ENCODE measurements around the gene MRPL23.

MRPL23 gene

DNA sequence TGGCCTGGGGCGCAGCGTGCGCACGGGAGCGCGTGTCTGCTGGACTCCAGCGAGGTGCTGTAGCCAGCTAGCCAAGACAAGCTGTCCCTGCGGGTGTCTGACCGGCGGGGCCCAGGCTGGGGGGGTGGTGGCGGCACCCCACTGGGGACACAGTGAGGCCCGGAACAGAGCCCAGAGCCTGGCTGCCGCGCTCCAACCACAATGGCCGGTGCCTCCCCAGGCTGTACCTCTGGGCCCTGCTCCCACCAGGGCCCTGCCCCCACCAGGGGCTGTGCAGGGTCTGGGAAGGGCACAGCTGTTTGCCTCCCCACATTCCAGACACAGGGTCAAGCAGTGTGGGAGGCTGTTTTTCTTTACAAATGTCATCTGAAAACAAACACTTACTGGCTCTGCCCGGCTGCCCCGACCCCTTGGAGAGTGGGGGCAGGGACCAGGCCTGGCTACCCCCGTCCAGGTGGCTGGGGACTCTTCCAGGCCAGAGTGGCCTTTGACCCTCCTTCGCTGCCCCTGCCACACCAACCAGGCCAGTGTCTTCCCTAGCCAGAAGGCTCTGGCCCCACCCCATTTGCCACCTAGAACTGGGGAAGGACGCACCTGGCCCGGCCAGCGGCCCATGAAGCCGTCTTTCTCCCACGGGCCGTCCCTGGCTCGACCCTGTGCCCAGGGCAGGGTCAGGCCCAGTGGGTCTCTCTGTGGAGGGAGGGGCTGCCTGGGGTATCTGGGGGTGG is 35.9 kb downstream of the MRPL23 start:
- no peak overlapping the region for H3K27ac ChIP-seq
- TF ChIP-seq, protein P1, sequence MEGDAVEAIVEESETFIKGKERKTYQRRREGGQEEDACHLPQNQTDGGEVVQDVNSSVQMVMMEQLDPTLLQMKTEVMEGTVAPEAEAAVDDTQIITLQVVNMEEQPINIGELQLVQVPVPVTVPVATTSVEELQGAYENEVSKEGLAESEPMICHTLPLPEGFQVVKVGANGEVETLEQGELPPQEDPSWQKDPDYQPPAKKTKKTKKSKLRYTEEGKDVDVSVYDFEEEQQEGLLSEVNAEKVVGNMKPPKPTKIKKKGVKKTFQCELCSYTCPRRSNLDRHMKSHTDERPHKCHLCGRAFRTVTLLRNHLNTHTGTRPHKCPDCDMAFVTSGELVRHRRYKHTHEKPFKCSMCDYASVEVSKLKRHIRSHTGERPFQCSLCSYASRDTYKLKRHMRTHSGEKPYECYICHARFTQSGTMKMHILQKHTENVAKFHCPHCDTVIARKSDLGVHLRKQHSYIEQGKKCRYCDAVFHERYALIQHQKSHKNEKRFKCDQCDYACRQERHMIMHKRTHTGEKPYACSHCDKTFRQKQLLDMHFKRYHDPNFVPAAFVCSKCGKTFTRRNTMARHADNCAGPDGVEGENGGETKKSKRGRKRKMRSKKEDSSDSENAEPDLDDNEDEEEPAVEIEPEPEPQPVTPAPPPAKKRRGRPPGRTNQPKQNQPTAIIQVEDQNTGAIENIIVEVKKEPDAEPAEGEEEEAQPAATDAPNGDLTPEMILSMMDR (conservative IDR thresholded peaks at IDR 0.05), result no peak
- TF ChIP-seq ZFX (IDR thresholded peaks at IDR 0.05), result no peak

DNA sequence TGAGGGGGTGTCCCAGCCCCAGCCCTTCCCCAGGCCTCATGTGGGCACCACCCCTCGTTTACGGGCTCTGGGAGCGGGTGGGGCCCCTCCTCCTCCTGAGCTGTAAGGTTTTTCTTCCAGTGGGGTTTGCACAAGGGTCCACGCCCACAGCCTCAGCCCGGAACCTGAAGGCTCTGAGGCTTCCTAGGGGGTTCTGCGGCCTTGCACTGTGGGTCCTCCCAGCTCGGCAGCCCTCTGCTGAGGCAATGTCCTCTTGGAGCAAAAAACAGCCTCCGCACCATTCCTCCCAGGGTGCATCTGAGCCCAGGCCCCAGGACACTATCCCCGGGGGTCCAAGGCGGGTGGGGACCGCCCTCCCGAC is 36.4 kb downstream of the MRPL23 start:
- no peak overlapping the region for H3K27ac ChIP-seq
- TF ChIP-seq, protein P1 (conservative IDR thresholded peaks at IDR 0.05), result no peak
- no peak for TF ChIP-seq ZFX (IDR thresholded peaks at IDR 0.05)

DNA sequence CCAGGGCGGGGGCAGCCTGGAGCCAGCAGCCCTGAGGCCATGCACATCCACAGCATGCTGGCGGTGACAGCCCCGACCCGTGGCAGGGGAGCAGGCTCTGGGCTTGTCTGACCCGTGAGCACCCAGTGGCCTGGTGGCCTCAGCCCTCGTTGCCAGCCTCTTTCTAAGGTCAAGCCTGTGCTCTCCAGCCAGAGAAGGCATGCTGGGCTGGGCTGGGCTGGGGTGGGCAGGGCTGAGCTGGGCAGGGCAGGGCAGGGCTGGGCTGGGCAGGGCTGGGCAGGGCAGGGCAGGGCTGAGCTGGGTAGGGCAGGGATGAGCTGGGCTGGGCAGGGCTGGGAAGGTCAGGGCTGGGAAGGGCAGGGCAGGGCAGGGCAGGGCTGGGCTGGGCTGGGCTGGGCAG is 39.9 kb downstream of the MRPL23 start:
- H3K27ac ChIP-seq, result no peak overlapping the region
- no peak for TF ChIP-seq ZFX (IDR thresholded peaks at IDR 0.05)
- TF ChIP-seq, protein P1 (conservative IDR thresholded peaks at IDR 0.05), result no peak

DNA sequence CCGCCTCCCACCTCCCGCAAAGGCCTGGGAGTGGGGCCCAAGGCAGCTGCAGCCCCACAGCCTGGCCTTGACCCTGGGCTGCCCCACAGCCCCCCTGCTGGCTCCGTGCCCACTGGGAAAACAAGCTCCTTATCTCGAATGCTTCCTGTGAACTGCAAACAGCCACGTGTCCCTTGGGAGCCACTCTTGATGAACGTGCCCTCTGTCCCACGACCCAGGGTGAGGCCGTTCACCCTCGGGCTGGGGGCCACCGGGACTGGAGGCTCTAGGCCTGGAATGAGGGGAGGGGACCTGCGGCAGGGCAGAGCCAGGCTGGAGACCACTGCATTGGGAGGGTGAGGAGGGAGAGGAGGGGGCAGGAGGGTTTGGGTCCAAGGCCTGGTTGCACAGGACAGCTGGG is 41.0 kb downstream of the MRPL23 start:
- H3K27ac ChIP-seq, result no peak overlapping the region
- TF ChIP-seq, protein P1 (conservative IDR thresholded peaks at IDR 0.05), result no peak

DNA sequence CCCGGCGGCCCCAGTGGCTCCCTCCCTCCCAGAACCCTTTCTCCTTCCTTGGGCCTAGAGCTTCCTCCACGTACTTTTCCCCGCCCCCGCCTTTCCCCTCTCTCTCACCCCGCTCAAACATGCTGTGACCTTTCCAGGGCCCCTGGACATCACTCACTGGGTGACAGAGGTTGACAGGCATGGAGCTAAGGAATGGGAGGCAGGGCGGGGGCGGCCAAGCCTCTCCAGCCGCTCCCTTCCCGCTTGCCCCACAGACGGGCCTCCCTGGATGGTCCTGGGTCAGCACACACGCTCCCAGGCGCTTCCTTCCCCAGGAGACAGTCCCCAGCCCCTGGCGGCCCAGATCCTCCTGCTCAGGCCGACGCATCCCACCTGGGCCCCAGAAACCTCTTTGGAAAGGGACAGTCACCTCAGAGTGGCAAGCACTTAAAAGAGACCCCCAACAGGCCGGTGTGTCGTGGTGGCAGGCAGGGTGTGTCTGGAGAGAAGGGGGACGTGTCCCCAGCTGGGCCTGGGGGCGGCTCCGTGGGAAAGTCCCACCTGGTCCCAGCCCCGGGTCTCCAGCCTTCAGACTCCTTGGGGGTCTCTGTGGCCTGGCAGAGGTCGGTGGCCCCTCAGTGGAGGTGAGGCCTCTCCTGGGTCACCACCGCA is 41.7 kb downstream of the MRPL23 start:
- H3K27ac ChIP-seq, result no peak overlapping the region
- TF ChIP-seq ZFX (IDR thresholded peaks at IDR 0.05), result no peak
- TF ChIP-seq, protein P1 (conservative IDR thresholded peaks at IDR 0.05), result no peak

DNA sequence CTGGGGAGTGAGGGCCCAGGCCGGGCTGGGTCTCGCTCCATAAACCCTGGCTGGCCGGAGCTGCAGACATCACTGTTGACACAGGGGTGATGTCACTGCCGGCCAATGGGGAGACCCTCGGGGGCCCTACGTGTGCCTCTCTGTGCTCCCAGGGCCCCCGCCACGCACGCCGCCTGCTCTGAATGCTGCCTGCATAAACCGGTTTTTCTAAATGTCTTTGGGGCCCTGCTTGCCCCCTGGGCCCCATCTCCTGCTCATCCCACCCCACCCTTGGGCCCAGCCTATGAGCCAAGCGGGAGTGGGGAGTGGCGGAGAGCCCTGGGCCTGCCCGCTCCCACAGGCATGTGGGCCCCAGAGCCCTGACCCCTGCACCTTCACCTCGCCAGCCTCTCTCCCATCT is 42.8 kb downstream of the MRPL23 start:
- TF ChIP-seq ZFX (IDR thresholded peaks at IDR 0.05), result no peak
- TF ChIP-seq, protein P1 (conservative IDR thresholded peaks at IDR 0.05), result no peak
- no peak overlapping the region for H3K27ac ChIP-seq

DNA sequence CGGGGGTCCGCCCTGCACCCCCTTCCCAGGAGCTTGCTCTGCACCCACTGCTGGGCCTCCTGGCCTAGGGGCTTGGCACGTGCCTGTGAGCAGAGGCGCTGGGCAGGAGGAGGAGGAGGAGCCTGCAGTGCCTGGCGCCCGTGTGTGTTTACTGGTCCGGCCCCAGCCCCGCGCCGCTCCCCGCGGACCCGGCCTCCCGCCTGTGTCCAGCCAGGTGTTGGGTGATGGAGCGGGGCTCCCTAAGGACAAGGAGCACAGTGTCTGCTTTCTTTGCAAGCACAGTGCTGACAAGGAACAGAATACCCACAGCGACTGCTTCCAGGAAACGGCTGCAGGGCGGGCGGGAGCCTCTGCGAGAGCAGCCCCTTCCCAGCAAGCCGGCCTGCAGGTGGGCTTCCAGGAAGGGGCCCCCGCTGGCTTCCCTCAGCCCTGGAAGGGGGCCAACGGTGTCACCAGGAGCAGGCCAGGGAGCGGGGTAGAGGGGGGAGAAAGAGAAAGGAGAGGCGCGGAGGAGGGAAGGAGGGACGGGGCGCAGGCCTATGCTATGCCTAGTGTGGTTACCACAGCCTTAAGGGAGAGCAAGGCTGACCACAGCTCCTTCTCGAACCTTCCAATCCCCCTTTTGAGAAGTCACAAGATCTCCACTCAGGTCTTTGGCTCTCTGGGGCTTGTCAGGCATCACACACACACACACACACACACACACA is 43.9 kb downstream of the MRPL23 start:
- TF ChIP-seq, protein P1 (conservative IDR thresholded peaks at IDR 0.05), result no peak
- TF ChIP-seq ZFX (IDR thresholded peaks at IDR 0.05), result no peak
- H3K27ac ChIP-seq, result no peak overlapping the region

Data from C4-2B (cell line).